Retinal pigment epithelial cell (primary cell): ENCODE results near the gene PDE9A.

ENCODE experiments used
- DNase-seq: peaks from one replicate; pipeline ENCODE4 v3.0.0-alpha.2; 2010; ENCODE audit warnings: low read depth
- H3K4me3 ChIP-seq: 2 replicates; pipeline ENCODE4 v1.5.1; 2011; ENCODE audit warnings: mild to moderate bottlenecking, low read length, control low read depth, moderate library complexity
- CTCF ChIP-seq: conservative IDR thresholded peaks from 2 replicates; pipeline ENCODE4 v1.5.1; 2011; ENCODE audit warnings: low read depth, low read length, control low read depth, inconsistent platforms

The PDE9A gene

GRCh38 chr21:42637267-42638041 lies 16.0 kb upstream of the PDE9A start:
- no peak overlapping the region for H3K4me3 ChIP-seq
- no peak for DNase-seq
- no peak for TF ChIP-seq CTCF

- no peak for DNase-seq
- no peak overlapping the region for H3K4me3 ChIP-seq
- no peak for TF ChIP-seq CTCF
Measured at GRCh38 chr21:42638266-42638863, 15.1 kb upstream of the PDE9A start.

GRCh38 chr21:42639646-42640152 lies 13.7 kb upstream of the PDE9A start:
- DNase-seq: no peak
- no peak overlapping the region for H3K4me3 ChIP-seq
- TF ChIP-seq CTCF: no peak

GRCh38 chr21:42640486-42640885 lies 12.9 kb upstream of the PDE9A start:
- no peak for DNase-seq
- no peak for TF ChIP-seq CTCF
- no peak overlapping the region for H3K4me3 ChIP-seq

GRCh38 chr21:42641311-42642218 lies 11.9 kb upstream of the PDE9A start:
- no peak overlapping the region for H3K4me3 ChIP-seq
- DNase-seq: no peak
- TF ChIP-seq CTCF: no peak

- no peak for DNase-seq
- H3K4me3 ChIP-seq: no peak overlapping the region
- TF ChIP-seq CTCF: no peak
Measured at GRCh38 chr21:42642219-42642745, 11.1 kb upstream of the PDE9A start.
